GM18507 (cell line): Measurements from ENCODE around the gene PITPNM3.

Experiments used
- DNase-seq: peaks from one replicate; pipeline ENCODE4 v3.0.0; 2011; ENCODE audit warnings: low read depth; ENCODE audit not compliant: insufficient read length; ENCODE audit errors: extremely low spot score
- FAIRE-seq: peaks from 2 replicates; lab custom pipeline; 2011; peaks lifted over from hg19 to GRCh38; lab: Jason Lieb, UNC

Gene PITPNM3

GRCh38 chr17:6555331-6556120, 829 bp downstream of the PITPNM3 start:
- DNase-seq: no peak
- no peak for FAIRE-seq

- DNase-seq (no peak), FAIRE-seq (no peak)
Observed at GRCh38 chr17:6554871-6555330, 1.5 kb downstream of the PITPNM3 start.

- FAIRE-seq (no peak), DNase-seq (no peak)
Observed at GRCh38 chr17:6554342-6554741, 2.0 kb downstream of the PITPNM3 start.

- FAIRE-seq: no peak
- DNase-seq: no peak
Observed at GRCh38 chr17:6551869-6552531, 4.4 kb downstream of the PITPNM3 start.

GRCh38 chr17:6551356-6551755, 5.0 kb downstream of the PITPNM3 start:
- FAIRE-seq: no peak

GRCh38 chr17:6549384-6550036, 6.8 kb downstream of the PITPNM3 start:
- DNase-seq (no peak), FAIRE-seq (no peak)

More at GRCh38 chr17:6551356-6551755, 5.0 kb downstream of the PITPNM3 start:
- no peak for DNase-seq

GRCh38 chr17:6548578-6549330, 7.6 kb downstream of the PITPNM3 start:
- DNase-seq (peak; percentile 25), FAIRE-seq (peak; percentile 85)

GRCh38 chr17:6548034-6548433, 8.3 kb downstream of the PITPNM3 start:
- DNase-seq (no peak), FAIRE-seq (no peak)

- DNase-seq: no peak
- no peak for FAIRE-seq
Observed at GRCh38 chr17:6547336-6547735, 9.0 kb downstream of the PITPNM3 start.

GRCh38 chr17:6546069-6546718, 10.2 kb downstream of the PITPNM3 start:
- DNase-seq (no peak), FAIRE-seq (no peak)

- FAIRE-seq (no peak), DNase-seq (no peak)
Observed at GRCh38 chr17:6545291-6545690, 11.1 kb downstream of the PITPNM3 start.

GRCh38 chr17:6544011-6544370, 12.4 kb downstream of the PITPNM3 start:
- FAIRE-seq: no peak
- no peak for DNase-seq

- DNase-seq: no peak
- no peak for FAIRE-seq
Observed at GRCh38 chr17:6543079-6544010, 13.0 kb downstream of the PITPNM3 start.

GRCh38 chr17:6542577-6542976, 13.8 kb downstream of the PITPNM3 start:
- FAIRE-seq (no peak), DNase-seq (no peak)

GRCh38 chr17:6541886-6542285, 14.5 kb downstream of the PITPNM3 start:
- no peak for FAIRE-seq
- DNase-seq: no peak

GRCh38 chr17:6539871-6540270, 16.5 kb downstream of the PITPNM3 start:
- no peak for DNase-seq
- FAIRE-seq: no peak

GRCh38 chr17:6536566-6537065, 19.7 kb downstream of the PITPNM3 start:
- no peak for FAIRE-seq
- no peak for DNase-seq

- FAIRE-seq: no peak
- no peak for DNase-seq
Observed at GRCh38 chr17:6536053-6536452, 20.3 kb downstream of the PITPNM3 start.
